NOMO-1 (cell line): ENCODE results near the gene OPCML.

ENCODE experiments used
- DNase-seq, 2 experiments: peaks; one replicate each; lab custom pipeline; 2025; ENCODE audit not compliant: unreplicated experiment in 2 of 2; lab: John Stamatoyannopoulos, UW

Gene OPCML

GRCh38 chr11:132779497-132779896 is 752.8 kb downstream of the OPCML start:
- no peak for DNase-seq

GRCh38 chr11:132777067-132777975 is 755.0 kb downstream of the OPCML start:
- DNase-seq, result no peak

- DNase-seq, result no peak
These were observed 758.5 kb downstream of the OPCML start for GRCh38 chr11:132773751-132774150.

- DNase-seq, result no peak
These were observed 759.4 kb downstream of the OPCML start for GRCh38 chr11:132772703-132773545.

- DNase-seq, result no peak
These were observed 760.6 kb downstream of the OPCML start for GRCh38 chr11:132771746-132772145.

- DNase-seq, result no peak
These were observed 761.3 kb downstream of the OPCML start for GRCh38 chr11:132770829-132771530.

GRCh38 chr11:132763503-132763902 is 768.8 kb downstream of the OPCML start:
- no peak for DNase-seq

- no peak for DNase-seq
These were observed 776.4 kb downstream of the OPCML start for GRCh38 chr11:132755934-132756333.

- DNase-seq, result no peak
These were observed 780.6 kb downstream of the OPCML start for GRCh38 chr11:132751516-132752250.

GRCh38 chr11:132746305-132746704 is 786.0 kb downstream of the OPCML start:
- DNase-seq, result no peak

GRCh38 chr11:132745306-132745705 is 787.0 kb downstream of the OPCML start:
- DNase-seq, result no peak

- no peak for DNase-seq
These were observed 787.5 kb downstream of the OPCML start for GRCh38 chr11:132744771-132745170.

- DNase-seq, result no peak
These were observed 788.7 kb downstream of the OPCML start for GRCh38 chr11:132743601-132744000.

GRCh38 chr11:132742929-132743328 is 789.4 kb downstream of the OPCML start:
- no peak for DNase-seq

GRCh38 chr11:132734217-132734616 is 798.1 kb downstream of the OPCML start:
- DNase-seq, result no peak

- DNase-seq, result no peak
These were observed 804.3 kb downstream of the OPCML start for GRCh38 chr11:132728026-132728425.

GRCh38 chr11:132721526-132721925 is 810.8 kb downstream of the OPCML start:
- no peak for DNase-seq

GRCh38 chr11:132719684-132720083 is 812.6 kb downstream of the OPCML start:
- DNase-seq, result no peak

- no peak for DNase-seq
These were observed 813.3 kb downstream of the OPCML start for GRCh38 chr11:132718711-132719671.
